HG03159 (cell line): ENCODE measurements around the gene IFT122.

ENCODE experiments used
- ATAC-seq: cut with Tn5 transposase; IDR thresholded peaks from one replicate; pipeline ENCODE4 v1.9.1; 2021; ENCODE audit warnings: mild to moderate bottlenecking, moderate library complexity; ENCODE audit not compliant: unreplicated experiment

The IFT122 gene

DNA sequence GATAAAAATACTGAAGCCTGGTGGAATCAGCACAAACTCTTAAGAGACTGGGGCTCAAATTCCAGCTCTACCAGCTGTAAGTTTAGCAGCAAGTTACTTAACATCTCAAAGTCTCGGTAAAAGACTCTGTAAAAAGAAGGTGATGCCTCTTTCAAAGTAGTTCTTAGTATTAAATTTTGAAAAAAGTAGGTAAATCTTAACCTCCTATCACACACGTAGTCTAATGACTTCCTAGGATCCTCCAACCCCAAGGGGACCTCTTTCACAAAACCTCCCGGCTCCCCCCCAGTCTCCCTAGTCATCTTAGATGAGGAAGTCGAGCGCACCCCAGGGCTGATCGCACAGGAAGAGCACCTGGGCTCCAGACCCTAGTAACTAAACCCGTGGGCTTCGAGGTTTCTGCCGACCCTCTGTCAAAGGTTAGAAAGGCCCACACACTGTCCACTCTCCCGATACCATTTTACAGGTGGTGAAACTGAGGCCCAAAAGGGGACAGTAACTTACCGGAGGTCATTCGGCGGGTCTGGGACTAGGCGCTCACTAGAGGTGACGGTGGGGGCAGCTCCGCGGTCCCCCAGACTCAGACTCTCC lies 703 bp upstream of the IFT122 start:
- ATAC-seq: peak; percentile 19

DNA sequence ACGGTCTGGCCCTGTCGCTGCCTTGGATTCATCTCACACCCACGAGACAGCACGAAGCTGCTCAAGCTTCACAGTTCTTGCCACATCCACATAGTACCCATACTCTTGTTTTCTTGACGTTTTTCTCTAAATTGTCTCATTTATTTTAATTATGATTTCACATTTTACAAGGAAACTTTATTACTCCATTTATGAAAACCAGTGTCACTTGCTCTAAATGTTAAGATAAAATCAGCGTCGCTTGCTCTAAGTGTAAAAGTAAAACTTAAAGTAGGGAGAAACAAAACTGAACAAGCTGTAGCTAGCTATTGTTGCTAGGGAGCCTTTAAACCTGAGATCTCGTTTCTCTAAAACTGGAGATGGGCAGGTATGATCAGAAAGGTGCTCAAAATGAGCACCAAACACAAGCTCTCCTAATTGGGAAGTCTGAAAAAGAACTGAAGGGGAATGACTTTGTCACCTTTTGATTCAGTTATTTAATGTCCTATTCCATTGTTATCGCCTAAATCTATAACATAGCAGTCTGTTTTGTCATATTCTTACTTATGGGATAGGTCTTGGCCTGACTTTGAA lies 680 bp downstream of the IFT122 start:
- no peak for ATAC-seq

- ATAC-seq: no peak
Measured at GRCh38 chr3:129441215-129441614, 1.2 kb downstream of the IFT122 start.

GRCh38 chr3:129441782-129442181 lies 1.8 kb downstream of the IFT122 start:
- no peak for ATAC-seq

- no peak for ATAC-seq
Measured at GRCh38 chr3:129442486-129442885, 2.5 kb downstream of the IFT122 start.

- ATAC-seq: no peak
Measured at GRCh38 chr3:129442947-129443346, 2.9 kb downstream of the IFT122 start.

DNA sequence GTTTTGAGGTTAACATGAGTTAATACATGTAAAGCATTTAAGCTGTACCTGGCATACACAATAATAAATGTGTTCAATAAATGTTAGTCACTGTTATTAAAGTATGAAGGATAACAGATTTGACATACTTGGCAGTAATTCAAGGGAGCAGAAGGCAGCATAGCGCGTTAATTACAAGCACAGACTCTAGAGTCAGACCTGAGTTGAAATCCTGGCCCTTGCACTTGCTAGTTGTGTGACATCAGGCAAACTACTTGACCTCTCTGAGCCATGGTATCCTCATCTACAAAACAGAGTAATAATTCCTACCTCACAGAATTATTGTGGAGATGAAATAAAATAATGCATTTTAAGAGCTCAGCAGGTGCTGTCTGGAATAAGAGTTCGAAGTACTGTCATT lies 5.4 kb downstream of the IFT122 start:
- no peak for ATAC-seq

- no peak for ATAC-seq
Measured at GRCh38 chr3:129446926-129447325, 6.9 kb downstream of the IFT122 start.

- no peak for ATAC-seq
Measured at GRCh38 chr3:129448186-129448895, 8.3 kb downstream of the IFT122 start.

GRCh38 chr3:129449279-129450115 lies 9.5 kb downstream of the IFT122 start:
- no peak for ATAC-seq

- no peak for ATAC-seq
Measured at GRCh38 chr3:129453732-129454131, 13.7 kb downstream of the IFT122 start.

- ATAC-seq: no peak
Measured at GRCh38 chr3:129460155-129460554, 20.1 kb downstream of the IFT122 start.

DNA sequence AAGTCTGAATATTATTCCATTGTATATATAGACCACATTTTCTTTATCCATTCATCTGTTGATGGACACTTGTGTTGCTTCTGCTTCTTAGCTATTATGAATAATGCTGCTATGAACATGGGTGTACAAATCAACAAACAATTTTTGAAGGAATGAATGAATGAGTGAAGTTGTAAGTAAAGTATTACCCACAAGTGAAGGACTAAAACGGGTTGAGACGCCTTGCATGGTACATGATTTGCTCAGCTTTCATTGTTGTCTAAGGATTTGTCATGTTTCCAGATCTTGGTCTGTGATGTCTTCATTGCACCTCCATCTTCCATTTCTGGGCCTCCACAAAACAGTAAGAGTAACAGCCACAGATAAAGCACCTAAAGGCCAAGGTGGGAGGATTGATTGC lies 20.5 kb downstream of the IFT122 start:
- ATAC-seq: no peak

DNA sequence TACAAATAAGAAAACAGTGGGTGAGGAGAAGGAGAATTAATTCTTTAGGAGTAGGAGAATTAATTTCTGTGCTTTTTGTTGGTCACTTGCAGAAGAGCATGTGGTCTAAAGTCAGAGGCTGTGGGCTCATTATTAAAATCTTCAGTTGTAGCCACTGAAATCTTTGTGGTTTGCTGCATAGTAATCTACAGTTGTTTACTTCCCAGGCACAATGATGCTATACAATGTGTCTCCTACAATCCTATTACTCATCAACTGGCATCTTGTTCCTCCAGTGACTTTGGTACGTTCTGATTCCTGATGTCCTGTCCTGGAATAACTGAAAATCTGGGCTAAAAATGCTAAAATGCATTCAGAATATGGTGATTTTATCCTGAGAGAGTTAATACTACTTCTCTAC lies 21.0 kb downstream of the IFT122 start:
- no peak for ATAC-seq

GRCh38 chr3:129461461-129462146 lies 21.6 kb downstream of the IFT122 start:
- ATAC-seq: no peak

DNA sequence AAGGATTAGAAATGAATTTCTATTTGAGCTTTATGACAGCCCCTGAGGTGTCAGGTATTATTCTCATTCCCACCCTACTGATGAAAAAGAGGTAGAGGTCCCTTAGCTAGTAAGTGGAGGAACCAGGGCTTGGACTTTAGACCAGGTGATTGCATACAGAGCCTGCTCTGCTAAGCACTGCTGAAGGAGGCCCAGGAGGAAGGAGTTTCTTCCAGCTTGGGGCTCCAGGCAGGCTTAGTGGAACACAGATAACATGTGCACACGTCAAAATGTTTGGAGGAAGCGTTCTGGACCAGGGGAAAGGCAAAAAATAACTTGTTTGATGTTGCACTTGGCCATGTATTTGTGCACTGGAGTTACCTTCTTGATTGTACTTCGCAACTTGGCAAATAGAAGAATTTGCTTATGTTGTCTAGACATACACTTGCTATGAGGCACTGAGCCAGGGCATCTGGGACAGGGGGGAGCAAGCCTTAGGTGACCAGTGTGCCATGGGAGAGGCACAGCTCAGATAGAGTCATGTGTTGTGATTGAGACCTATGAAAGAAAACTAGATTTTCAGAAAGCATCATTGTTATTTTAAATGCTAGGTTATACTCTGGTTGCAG lies 22.4 kb downstream of the IFT122 start:
- no peak for ATAC-seq

- ATAC-seq: no peak
Measured at GRCh38 chr3:129463094-129463493, 23.1 kb downstream of the IFT122 start.

- no peak for ATAC-seq
Measured at GRCh38 chr3:129463716-129464115, 23.7 kb downstream of the IFT122 start.

DNA sequence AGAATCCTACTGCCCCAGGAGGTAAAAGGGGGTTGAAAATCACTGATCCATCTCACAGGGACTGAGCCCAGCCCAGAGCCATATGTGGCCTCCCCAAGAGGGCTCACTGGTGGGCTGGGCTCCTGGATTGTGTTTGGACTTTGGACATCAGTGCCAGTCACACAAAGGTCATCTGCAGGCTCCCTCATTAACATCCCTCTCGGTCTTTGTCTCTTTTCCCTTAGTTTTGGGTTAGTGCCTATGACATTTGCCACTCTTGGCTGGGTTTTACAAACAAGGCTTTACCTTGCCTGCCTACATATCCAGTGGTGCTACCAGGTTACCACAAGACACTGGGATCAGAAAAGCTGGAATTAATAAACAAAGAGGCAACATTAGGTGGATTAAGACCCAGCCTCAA lies 27.9 kb downstream of the IFT122 start:
- ATAC-seq: no peak

GRCh38 chr3:129469026-129469425 lies 29.0 kb downstream of the IFT122 start:
- no peak for ATAC-seq

DNA sequence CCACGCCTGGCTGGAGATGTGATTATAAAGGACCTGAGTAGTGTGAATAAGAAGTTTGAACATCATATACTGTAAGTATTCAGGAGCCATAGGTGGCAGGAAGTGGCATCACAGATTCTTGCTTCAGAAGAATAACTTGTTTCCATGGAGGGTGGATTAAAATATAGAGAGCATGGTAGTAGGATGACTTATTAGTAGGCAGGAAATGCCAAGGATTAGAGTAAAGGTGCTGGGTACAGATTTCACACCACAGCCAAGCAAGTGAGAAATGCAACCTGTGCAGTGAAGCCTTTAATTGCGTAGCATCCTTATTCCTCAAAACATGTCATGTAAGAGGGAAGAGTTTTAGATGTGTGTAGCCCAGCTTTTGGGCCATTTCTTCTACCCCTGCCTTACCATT lies 30.8 kb downstream of the IFT122 start:
- no peak for ATAC-seq
